Measurements from ENCODE around the gene MAP3K1. TPM values are rescaled to one million over a fixed set of nuclear protein-coding genes. Genes with fewer than 3 reads are reported as not detected.
A peak's percentile ranks its signal among the peaks of the same experiment; 100 is the strongest.
"Not testable (repeated sequence)": the region's sequence is repeated elsewhere in the genome, so short reads cannot be mapped to it uniquely, and the experiment has no call there.

MAP3K1 gene
- 10 to 100 TPM; 17.6 to 21.3 TPM for total RNA-seq

GRCh38 chr5:56814963-56815657, at the start of gene MAP3K1:
Gene MAP3K1, plus strand, starts transcription at chr5:56815549. Its CDS starts 25 bp downstream, at chr5:56815574.
- Mint-ChIP-seq H3K36me3 (peaks cover 6 to 16% of the 10 kb centered on the region in 2 donors), H3K27ac (peak within 1 kb of the TSS; percentile 72 to 92), H3K9me3 (no peaks in the 10 kb centered on the region)
- DNase-seq (ENCODE audit: low spot score in 2 of 2) (peak; percentile 81 to 83), ATAC-seq (peak; percentile 61 to 68)

DNA sequence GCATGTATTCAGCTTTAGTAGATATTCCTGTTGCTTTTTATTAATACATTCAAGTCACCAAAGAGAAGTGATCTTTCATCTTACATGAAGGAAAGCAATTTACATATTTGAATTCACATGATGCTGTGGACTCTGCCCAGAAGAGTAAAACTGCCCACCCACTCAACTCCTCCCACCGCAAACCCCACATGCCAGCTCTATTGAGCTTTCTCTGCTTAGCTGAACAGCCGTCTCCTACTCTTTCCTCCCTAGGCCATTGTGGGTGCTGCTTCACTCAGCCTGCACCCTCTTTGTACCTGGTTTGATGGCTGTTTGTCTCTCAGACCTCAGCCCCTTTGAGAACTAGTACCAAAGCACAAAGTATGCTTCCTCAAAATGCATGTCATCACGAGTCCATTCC, 48.4 kb upstream of the MAP3K1 start:
- ATAC-seq (no peak), DNase-seq (ENCODE audit: low spot score in 2 of 2) (no peak)
- no peak overlapping the region for H3K27ac Mint-ChIP-seq
- no peaks in the 10 kb centered on the region for H3K36me3 Mint-ChIP-seq
- H3K9me3 Mint-ChIP-seq = peaks cover 3 to 5% of the 10 kb centered on the region in 2 donors

- Mint-ChIP-seq H3K36me3 (no peaks in the 10 kb centered on the region), H3K27ac (no peak overlapping the region), H3K9me3 (peaks cover 3 to 5% of the 10 kb centered on the region in 2 donors)
- DNase-seq (ENCODE audit: low spot score in 2 of 2) (no peak), ATAC-seq (no peak)
These were observed 45.3 kb upstream of the MAP3K1 start for GRCh38 chr5:56769875-56770604.

- Mint-ChIP-seq H3K9me3 (peaks cover 0 to 8% of the 10 kb centered on the region in 2 donors), H3K27ac (no peak overlapping the region), H3K36me3 (no peaks in the 10 kb centered on the region)
- DNase-seq (ENCODE audit: low spot score in 2 of 2) (no peak), ATAC-seq (no peak)
These were observed 42.6 kb upstream of the MAP3K1 start for GRCh38 chr5:56772767-56773166.

GRCh38 chr5:56774957-56775356, 40.4 kb upstream of the MAP3K1 start:
- ATAC-seq (no peak), DNase-seq (ENCODE audit: low spot score in 2 of 2) (no peak)
- Mint-ChIP-seq H3K9me3 (peaks cover 5 to 16% of the 10 kb centered on the region in 2 donors), H3K27ac (no peak overlapping the region), H3K36me3 (peaks cover 7 to 8% of the 10 kb centered on the region in 2 donors)

- not testable (repeated sequence) for ATAC-seq; H3K27ac Mint-ChIP-seq; DNase-seq (ENCODE audit: low spot score in 2 of 2)
- Mint-ChIP-seq H3K36me3 (peaks cover 15% of the 10 kb centered on the region in 2 donors), H3K9me3 (peaks cover 12 to 23% of the 10 kb centered on the region in 2 donors)
These were observed 39.0 kb upstream of the MAP3K1 start for GRCh38 chr5:56776212-56776846.

DNA sequence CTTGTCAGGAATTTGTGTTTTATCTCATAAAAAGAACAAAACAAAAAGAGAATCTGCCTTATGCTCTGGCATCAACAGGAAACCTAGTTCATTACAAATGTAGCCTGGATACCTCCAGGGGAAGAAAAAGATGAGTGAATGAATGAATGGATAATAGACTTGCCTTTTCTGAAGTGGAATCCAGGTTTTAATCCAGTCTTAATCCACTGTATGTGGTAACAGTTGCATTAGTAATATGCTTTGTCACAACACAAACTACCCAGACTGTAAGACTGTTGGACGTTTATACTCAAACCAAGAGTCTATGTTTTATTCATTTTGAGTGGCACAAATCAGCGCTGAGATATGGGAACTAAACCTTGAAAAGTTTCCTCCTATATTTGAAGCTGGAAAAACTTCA, 32.1 kb upstream of the MAP3K1 start:
- no peak for ATAC-seq
- Mint-ChIP-seq H3K27ac (no peak overlapping the region), H3K36me3 (peaks cover 15 to 16% of the 10 kb centered on the region in 2 donors), H3K9me3 (peaks cover 12 to 14% of the 10 kb centered on the region in 2 donors)
- DNase-seq (ENCODE audit: low spot score in 2 of 2) = no peak

DNA sequence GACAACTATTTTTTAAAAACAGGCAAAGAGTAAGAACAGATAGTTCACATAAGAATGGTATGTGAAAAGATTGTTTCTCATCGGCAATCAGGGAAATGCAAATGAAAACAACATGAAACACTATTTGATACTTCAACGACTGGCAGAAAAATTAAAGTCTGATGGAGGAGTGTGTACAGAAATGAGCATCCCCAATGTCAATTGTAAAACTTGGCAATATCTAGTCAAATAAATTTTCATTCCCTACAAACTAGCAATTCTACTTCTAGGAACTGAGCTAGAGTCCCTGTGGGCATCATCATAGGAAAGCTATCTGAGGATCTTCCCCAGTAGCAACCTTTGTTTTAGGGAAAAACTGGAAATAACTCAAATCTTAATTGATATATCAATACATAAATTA, 29.0 kb upstream of the MAP3K1 start:
- no peaks in the 10 kb centered on the region for H3K9me3 Mint-ChIP-seq
- no peak for ATAC-seq

DNA sequence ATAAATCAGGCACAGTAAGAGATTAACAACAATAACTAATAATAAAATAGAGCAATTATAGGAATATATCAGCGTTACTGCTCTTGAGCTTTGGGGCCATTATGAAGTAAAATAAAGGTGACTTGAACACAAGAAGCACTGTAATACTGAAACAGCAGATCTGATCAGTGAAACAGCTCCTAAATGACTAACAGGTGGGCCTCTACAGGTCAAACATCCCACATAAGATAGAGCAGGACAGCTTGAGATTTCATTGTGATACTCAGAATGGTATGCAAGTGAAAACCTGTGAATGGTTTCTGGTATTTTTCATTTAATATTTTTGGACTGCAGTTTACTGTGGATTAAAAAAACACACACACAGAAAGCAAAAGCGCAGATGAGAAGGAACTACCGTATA, 24.0 kb upstream of the MAP3K1 start:
- DNase-seq (ENCODE audit: low spot score in 2 of 2) (no peak), ATAC-seq (peak; percentile 67 to 100)
- Mint-ChIP-seq H3K36me3 (no peaks in the 10 kb centered on the region), H3K9me3 (no peaks in the 10 kb centered on the region), H3K27ac (no peak overlapping the region)

More for the DNA sequence above, 29.0 kb upstream of the MAP3K1 start:
- DNase-seq (ENCODE audit: low spot score in 2 of 2) = no peak
- Mint-ChIP-seq H3K36me3 (no peaks in the 10 kb centered on the region), H3K27ac (no peak overlapping the region)

DNA sequence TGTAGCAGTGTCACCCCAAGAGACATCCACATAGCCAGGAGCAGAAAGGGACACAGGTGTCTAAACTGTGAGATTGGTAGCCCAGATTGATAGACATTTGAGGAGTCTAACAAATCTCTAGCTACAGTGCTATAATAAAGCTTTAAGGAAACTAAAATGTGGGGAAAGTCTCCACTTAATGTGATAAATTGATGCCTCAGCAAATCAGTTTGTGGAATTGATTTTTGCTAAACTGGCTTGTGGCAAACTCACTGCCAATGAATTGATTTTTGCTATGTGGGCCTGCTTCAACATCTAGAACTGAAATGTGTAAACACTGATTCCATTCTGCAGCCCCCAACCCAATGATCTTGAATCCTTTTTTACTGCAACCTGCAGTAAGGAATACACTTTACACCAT, 16.8 kb upstream of the MAP3K1 start:
- Mint-ChIP-seq H3K36me3 (no peaks in the 10 kb centered on the region), H3K9me3 (no peaks in the 10 kb centered on the region), H3K27ac (no peak overlapping the region)
- DNase-seq (ENCODE audit: low spot score in 2 of 2) (no peak), ATAC-seq (no peak)

- no peaks in the 10 kb centered on the region for H3K9me3 Mint-ChIP-seq
- H3K27ac Mint-ChIP-seq = no peak overlapping the region
- no peaks in the 10 kb centered on the region for H3K36me3 Mint-ChIP-seq
- no peak for ATAC-seq
- no peak for DNase-seq (ENCODE audit: low spot score in 2 of 2)
These were observed 15.2 kb upstream of the MAP3K1 start for GRCh38 chr5:56800186-56800585.

GRCh38 chr5:56801256-56801655, 14.1 kb upstream of the MAP3K1 start:
- H3K9me3 Mint-ChIP-seq = no peaks in the 10 kb centered on the region

GRCh38 chr5:56802205-56802604, 13.1 kb upstream of the MAP3K1 start:
- Mint-ChIP-seq H3K9me3 (no peaks in the 10 kb centered on the region), H3K36me3 (no peaks in the 10 kb centered on the region), H3K27ac (no peak overlapping the region)
- DNase-seq (ENCODE audit: low spot score in 2 of 2) (no peak), ATAC-seq (no peak)

More at GRCh38 chr5:56801256-56801655, 14.1 kb upstream of the MAP3K1 start:
- Mint-ChIP-seq H3K36me3 (no peaks in the 10 kb centered on the region), H3K27ac (no peak overlapping the region)
- ATAC-seq = no peak
- DNase-seq (ENCODE audit: low spot score in 2 of 2) = no peak

DNA sequence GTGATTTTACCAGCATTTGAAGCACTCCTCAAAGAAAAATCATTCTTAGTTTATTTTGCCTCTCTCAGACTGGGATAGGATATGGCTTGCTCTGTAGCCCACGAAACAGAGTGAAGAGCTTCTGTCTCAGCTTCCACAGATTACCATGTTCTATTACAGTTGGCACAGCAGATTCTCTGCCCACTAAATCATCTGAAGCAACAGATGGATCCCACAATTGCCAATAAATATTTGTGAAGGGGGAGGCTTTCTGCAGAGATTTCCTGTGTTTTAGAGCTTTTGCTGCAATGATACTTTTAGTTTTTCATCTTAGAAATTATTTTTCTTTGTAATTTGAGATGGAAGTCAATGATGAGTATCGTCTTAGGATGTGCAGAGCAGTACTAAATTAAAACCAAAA, 12.3 kb upstream of the MAP3K1 start:
- ATAC-seq = no peak
- no peak overlapping the region for H3K27ac Mint-ChIP-seq
- H3K36me3 Mint-ChIP-seq = no peaks in the 10 kb centered on the region
- no peak for DNase-seq (ENCODE audit: low spot score in 2 of 2)
- H3K9me3 Mint-ChIP-seq = no peaks in the 10 kb centered on the region

- peak in 1 of 2 donors; percentile 52 for ATAC-seq
- Mint-ChIP-seq H3K27ac (no peak overlapping the region), H3K9me3 (no peaks in the 10 kb centered on the region), H3K36me3 (no peaks in the 10 kb centered on the region)
- no peak for DNase-seq (ENCODE audit: low spot score in 2 of 2)
These were observed 11.5 kb upstream of the MAP3K1 start for GRCh38 chr5:56803894-56804293.

GRCh38 chr5:56807679-56808078, 7.7 kb upstream of the MAP3K1 start:
- Mint-ChIP-seq H3K27ac (no peak overlapping the region), H3K36me3 (no peaks in the 10 kb centered on the region), H3K9me3 (no peaks in the 10 kb centered on the region)
- DNase-seq (ENCODE audit: low spot score in 2 of 2) (no peak), ATAC-seq (peak in 1 of 2 donors; percentile 64)

GRCh38 chr5:56808211-56808610, 7.1 kb upstream of the MAP3K1 start:
- Mint-ChIP-seq H3K9me3 (no peaks in the 10 kb centered on the region), H3K36me3 (no peaks in the 10 kb centered on the region), H3K27ac (no peak overlapping the region)
- DNase-seq (ENCODE audit: low spot score in 2 of 2) (no peak), ATAC-seq (no peak)

Measured in activated naive CD4-positive, alpha-beta T cell treated with anti-CD3 and anti-CD28 coated beads, Interleukin-2, amount 50 U/mL, for 72 hours (primary cell).